B cell (primary cell): ENCODE measurements around the gene LRRC32. TPM values are rescaled to one million over a fixed set of nuclear protein-coding genes. Genes with fewer than 3 reads are reported as not detected.

Experiments
- ATAC-seq: fragments of 200-7000 bp; cut with Tn5 transposase; one replicate; pipeline ENCODE4 v1.10.0; 2021; ENCODE audit warnings: low read depth, mild to moderate bottlenecking, moderate number of reproducible peaks, moderate library complexity
- CTCF ChIA-PET: fragments of 350-600 bp; sonication (Branson Sonifier 250); formaldehyde crosslinking; loops from one replicate; lab custom pipeline; 2021; ENCODE audit warnings: antibody characterized with exemption, inconsistent platforms; lab: Charles Lee
- POLR2A ChIA-PET: fragments of 350-600 bp; sonication (Branson Sonifier 250); formaldehyde crosslinking; loops from one replicate; lab custom pipeline; 2021; ENCODE audit warnings: antibody characterized with exemption; lab: Charles Lee
- DNase-seq: peaks from one replicate; pipeline ENCODE4 v3.0.0; 2013
- H2AFZ ChIP-seq: 2 replicates; pipeline ENCODE4 v1.6.1; 2012; ENCODE audit warnings: mild to moderate bottlenecking, low read depth, low read length; ENCODE audit not compliant: insufficient read depth, poor library complexity, severe bottlenecking
- H3K27ac ChIP-seq, 2 donors: 1 replicate in 1 of 2; 2 replicates in 1 of 2; pipeline ENCODE4 v1.5.1; 2012 to 2013; ENCODE audit warnings: low read length in 2 of 2, mild to moderate bottlenecking in 2 of 2, moderate library complexity in 1 of 2
- H3K27me3 ChIP-seq, 4 experiments: fragments of 200-600 bp in 1 of 4; sonication (generic) in 1 of 4; replicated peaks in 1 of 4; 1 replicate in 2 of 4; 2 replicates in 2 of 4; pipeline versions ENCODE4 v1.6.1 to v1.7.0; 2013 to 2016; ENCODE audit warnings: low read length in 3 of 4, mild to moderate bottlenecking in 2 of 4, mixed read lengths in 1 of 4, moderate library complexity in 1 of 4; ENCODE audit not compliant: insufficient read depth in 4 of 4, control insufficient read depth in 3 of 4; ENCODE audit errors: control extremely low read depth in 1 of 4
- H3K36me3 ChIP-seq, 2 experiments: replicated peaks in 1 of 2; 1 replicate in 1 of 2; 2 replicates in 1 of 2; pipeline versions ENCODE4 v1.6.1 to v1.7.1; 2013; ENCODE audit warnings: low read length in 1 of 2; ENCODE audit not compliant: insufficient read depth in 2 of 2, control insufficient read depth in 1 of 2; ENCODE audit errors: control extremely low read depth in 1 of 2, extremely low read depth in 1 of 2
- H3K4me1 ChIP-seq, 2 donors: fragments of 200-600 bp in 1 of 2; sonication (generic) in 1 of 2; 1 replicate in 1 of 2; 2 replicates in 1 of 2; pipeline versions ENCODE4 v1.5.1 to v1.6.1; 2013 to 2017; ENCODE audit warnings: low read length in 2 of 2; ENCODE audit not compliant: control insufficient read depth in 2 of 2, insufficient read depth in 2 of 2
- H3K4me2 ChIP-seq: replicated peaks from 2 replicates; pipeline ENCODE3; 2012; ENCODE audit warnings: mild to moderate bottlenecking, low read depth, low read length; ENCODE audit not compliant: poor library complexity, severe bottlenecking
- H3K4me3 ChIP-seq, 5 experiments: fragments of 200-600 bp in 1 of 5; sonication (generic) in 1 of 5; 1 replicate in 3 of 5; 2 replicates in 2 of 5; pipeline versions ENCODE4 v1.5.1 to v1.7.0; 2011 to 2016; ENCODE audit warnings: low read length in 4 of 5, mild to moderate bottlenecking in 4 of 5, low read depth in 2 of 5, control low read depth in 1 of 5, moderate library complexity in 1 of 5; ENCODE audit not compliant: insufficient read depth in 1 of 5; ENCODE audit errors: control extremely low read depth in 1 of 5, extremely low read depth in 1 of 5
- H3K79me2 ChIP-seq: fragments of 200-600 bp; sonication (generic); one replicate; pipeline ENCODE4 v1.6.0; 2016; ENCODE audit warnings: low read length; ENCODE audit not compliant: control insufficient read depth, insufficient read depth
- H3K9ac ChIP-seq: fragments of 200-600 bp; sonication (generic); 2 replicates; pipeline ENCODE4 v1.6.1; 2017; ENCODE audit warnings: mild to moderate bottlenecking, low read length, moderate library complexity
- H3K9me3 ChIP-seq, 3 donors: one replicate each; pipeline versions ENCODE4 v1.6.1 to v1.7.1; 2013; ENCODE audit warnings: low read length in 2 of 3; ENCODE audit not compliant: control insufficient read depth in 2 of 3, insufficient read depth in 1 of 3; ENCODE audit errors: control extremely low read depth in 1 of 3
- H4K20me1 ChIP-seq: 2 replicates; pipeline ENCODE4 v1.6.0; 2012; ENCODE audit warnings: mild to moderate bottlenecking, low read length; ENCODE audit not compliant: insufficient read depth, control insufficient read depth, poor library complexity, severe bottlenecking
- H3K27ac Mint-ChIP-seq: one replicate; pipeline ENCODE4 v1.8.0; 2021; ENCODE audit warnings: mixed read lengths
- H3K27me3 Mint-ChIP-seq: one replicate; pipeline ENCODE4 v1.8.0; 2021; ENCODE audit warnings: mixed read lengths
- H3K4me1 Mint-ChIP-seq: one replicate; pipeline ENCODE4 v1.8.0; 2021; ENCODE audit warnings: mixed read lengths
- H3K4me3 Mint-ChIP-seq: one replicate; pipeline ENCODE4 v1.8.0; 2021; ENCODE audit warnings: mixed read lengths
- H3K9me3 Mint-ChIP-seq: one replicate; pipeline ENCODE4 v1.8.0; 2022; ENCODE audit warnings: mixed read lengths; ENCODE audit not compliant: insufficient read depth
- CTCF ChIP-seq: fragments of 200-600 bp; IDR thresholded peaks from one replicate; pipeline ENCODE4 v1.8.0; 2022; ENCODE audit warnings: antibody characterized with exemption, mild to moderate bottlenecking
- EZH2 ChIP-seq: IDR thresholded peaks from 2 replicates; pipeline ENCODE4 v1.6.1; 2012; ENCODE audit warnings: borderline replicate concordance, low read depth, mild to moderate bottlenecking, moderate library complexity, low read length; ENCODE audit not compliant: insufficient read depth, poor library complexity, severe bottlenecking
- WGBS: methylation state at CpG from one replicate; pipeline ENCODE4 v1.1.5; 2013; ENCODE audit warnings: missing lambda C conversion rate; ENCODE audit not compliant: insufficient coverage; 5-methylcytosine and 5-hydroxymethylcytosine counted together
- intact Hi-C: fragments of 100-400 bp; cut with micrococcal nuclease; formaldehyde crosslinking; loops from one replicate; pipeline ENCODE4 v1.10.0; 2022
- polyA plus RNA-seq: library from polyadenylated mRNA; depleted of rRNA; stranded (reverse); fragments of >200 nt; gene quantifications from 2 replicates; pipeline ENCODE4 v1.2.3, GENCODE V29; 2012
- total RNA-seq, 2 donors: library from RNA; stranded (reverse); fragments of 120-200 nt in 1 of 2; gene quantifications; 1 replicate in 1 of 2; 2 replicates in 1 of 2; pipeline versions ENCODE4 v1.2.3 to v1.2.4, GENCODE V29; 2013 to 2022

Gene LRRC32
- total and polyA plus RNA-seq, 2 donors (not counting 1 experiment from before 2014, with no cell fraction given), result 0.60 to 1.4 TPM

- Histone ChIP-seq H3K27me3 (no peaks in the 10 kb centered on the region), H3K9ac (peak overlapping the region; percentile 33), H3K27ac (peak overlapping the region; percentile 50 to 72), H3K4me2 (peak overlapping the region; percentile 67), H3K79me2 (peaks cover 4% of the 10 kb centered on the region), H3K36me3 (no peaks in the 10 kb centered on the region), H3K4me1 (peaks cover 53 to 55% of the 10 kb centered on the region in 2 donors), H4K20me1 (no peaks in the 10 kb centered on the region), H3K9me3 (no peaks in the 10 kb centered on the region), H3K4me3 (peak overlapping the region in 2 of 5 experiments; percentile 25 to 35), H2AFZ (peak overlapping the region; percentile 4)
- DNase-seq (peak; percentile 91), ATAC-seq (peak; percentile 92)
- under 1% methylated on average over 11 of the region's 14 CpGs for WGBS
- intact Hi-C loops, result loop anchor here (1.0 to 10.0 kb wide), 3 partner anchors 8 to 53 kb away; no protein-coding TSS in a partner anchor
- Mint-ChIP-seq H3K9me3 (no peaks in the 10 kb centered on the region), H3K27ac (peak overlapping the region; percentile 93), H3K27me3 (peaks cover 18% of the 10 kb centered on the region), H3K4me1 (peaks cover 69% of the 10 kb centered on the region), H3K4me3 (peak overlapping the region; percentile 78)
- CTCF ChIA-PET, result interaction anchor here (1.1 to 3.6 kb wide), 9 partner anchors 8 to 43 kb away, joined by 3 to 20 read pairs (median 5); partner anchors contain the start of gene LRRC32
- TF ChIP-seq CTCF (no peak), EZH2 (no peak)
- POLR2A ChIA-PET, result interaction anchor here (0.8 to 3.0 kb wide), 6 partner anchors 9 to 39 kb away, joined by 3 to 21 read pairs (median 4); no protein-coding TSS in a partner anchor
Measured at GRCh38 chr11:76637491-76638269, 32.9 kb downstream of the LRRC32 start.
